Smooth muscle cell (in vitro differentiated cells): Measurements from ENCODE around the gene GABRG3. TPM values are rescaled to one million over a fixed set of nuclear protein-coding genes. Genes with fewer than 3 reads are reported as not detected.

Experiments
- DNase-seq: peaks from one replicate; lab custom pipeline; 2025; ENCODE audit not compliant: unreplicated experiment; lab: John Stamatoyannopoulos, UW
- H2AFZ ChIP-seq: fragments of 200-600 bp; sonication (generic); 2 replicates; pipeline ENCODE4 v1.6.0; 2016; ENCODE audit warnings: antibody characterized with exemption, low read depth, mild to moderate bottlenecking
- H3F3A ChIP-seq: fragments of 200-600 bp; sonication (generic); 2 replicates; pipeline ENCODE4 v1.6.0; 2017; ENCODE audit warnings: antibody characterized with exemption, low read depth
- H3K27ac ChIP-seq: fragments of 200-600 bp; sonication (generic); 2 replicates; pipeline ENCODE4 v1.5.1; 2016; ENCODE audit warnings: low read depth, mild to moderate bottlenecking
- H3K27me3 ChIP-seq: fragments of 200-600 bp; sonication (generic); 2 replicates; pipeline ENCODE4 v1.6.1; 2016; ENCODE audit warnings: low read depth, mild to moderate bottlenecking
- H3K36me3 ChIP-seq: fragments of 200-600 bp; sonication (generic); 2 replicates; pipeline ENCODE4 v1.5.1; 2016; ENCODE audit warnings: low read depth
- H3K4me1 ChIP-seq: fragments of 200-600 bp; sonication (generic); 2 replicates; pipeline ENCODE4 v1.5.1; 2016; ENCODE audit warnings: low read depth
- H3K4me2 ChIP-seq: fragments of 200-600 bp; sonication (generic); 2 replicates; pipeline ENCODE4 v1.6.0; 2016; ENCODE audit warnings: mild to moderate bottlenecking
- H3K4me3 ChIP-seq: fragments of 200-600 bp; sonication (generic); 2 replicates; pipeline ENCODE4 v1.5.1; 2016; ENCODE audit warnings: mild to moderate bottlenecking
- H3K79me2 ChIP-seq: fragments of 200-600 bp; sonication (generic); 2 replicates; pipeline ENCODE4 v1.6.0; 2016; ENCODE audit warnings: low read depth, mild to moderate bottlenecking
- H3K9ac ChIP-seq: fragments of 200-600 bp; sonication (generic); 2 replicates; pipeline ENCODE4 v1.6.0; 2016; ENCODE audit warnings: low read depth
- H3K9me3 ChIP-seq: fragments of 200-600 bp; sonication (generic); replicated peaks from 2 replicates; pipeline ENCODE4 v1.5.1; 2016; ENCODE audit warnings: low read depth
- H4K20me1 ChIP-seq: fragments of 200-600 bp; sonication (generic); 2 replicates; pipeline ENCODE4 v1.6.0; 2016; ENCODE audit warnings: low read depth
- CTCF ChIP-seq: fragments of 200-600 bp; sonication (generic); IDR thresholded peaks from 2 replicates; pipeline ENCODE4 v1.5.1; 2017; ENCODE audit warnings: borderline replicate concordance, mild to moderate bottlenecking, antibody characterized with exemption; ENCODE audit not compliant: insufficient read depth, poor library complexity, severe bottlenecking
- WGBS: methylation state at CpG from one replicate; pipeline ENCODE4 v1.1.7; 2016; ENCODE audit warnings: low lambda C conversion rate; 5-methylcytosine and 5-hydroxymethylcytosine counted together
- polyA plus RNA-seq: library from polyadenylated mRNA; unstranded; fragments of >200 nt; fragmentation: Nextera tagmentation; extraction: Ambion mirVana; gene quantifications from 2 replicates; pipeline ENCODE4 v1.2.1, GENCODE V29; 2016
- total RNA-seq: library from RNA; depleted of rRNA; stranded (reverse); fragments of >200 nt; gene quantifications from 2 replicates; pipeline ENCODE4 v1.2.3, GENCODE V29; 2014

Gene GABRG3
- total and polyA plus RNA-seq, 2 experiments from 2014 or later: under 0.01 TPM; not detected in 1

GRCh38 chr15:27258287-27258686, 287.3 kb downstream of the GABRG3 start:
- no peak overlapping the region for H2AFZ ChIP-seq
- H3K4me1 ChIP-seq: no peaks in the 10 kb centered on the region
- H3K4me2 ChIP-seq: no peak overlapping the region
- DNase-seq: no peak
- no peak overlapping the region for H3K4me3 ChIP-seq
- H3K9ac ChIP-seq: no peak overlapping the region
- no peak for TF ChIP-seq CTCF
- no peaks in the 10 kb centered on the region for H3K27me3 ChIP-seq
- no peaks in the 10 kb centered on the region for H3F3A ChIP-seq
- H3K36me3 ChIP-seq: no peaks in the 10 kb centered on the region
- H3K9me3 ChIP-seq: no peaks in the 10 kb centered on the region
- 59% methylated on average over 4 of the region's 4 CpGs for WGBS
- no peaks in the 10 kb centered on the region for H4K20me1 ChIP-seq
- H3K27ac ChIP-seq: no peak overlapping the region
- H3K79me2 ChIP-seq: no peaks in the 10 kb centered on the region

- no peak for TF ChIP-seq CTCF
- H3K9ac ChIP-seq: no peak overlapping the region
- 80% methylated on average over 4 of the region's 4 CpGs for WGBS
- H3K27me3 ChIP-seq: no peaks in the 10 kb centered on the region
- H3K9me3 ChIP-seq: no peaks in the 10 kb centered on the region
- H3K79me2 ChIP-seq: no peaks in the 10 kb centered on the region
- DNase-seq: no peak
- no peak overlapping the region for H2AFZ ChIP-seq
- no peak overlapping the region for H3K27ac ChIP-seq
- no peaks in the 10 kb centered on the region for H3F3A ChIP-seq
- no peak overlapping the region for H3K4me2 ChIP-seq
- H3K4me3 ChIP-seq: no peak overlapping the region
- H4K20me1 ChIP-seq: no peaks in the 10 kb centered on the region
- no peaks in the 10 kb centered on the region for H3K36me3 ChIP-seq
- no peaks in the 10 kb centered on the region for H3K4me1 ChIP-seq
Measured at GRCh38 chr15:27260523-27260922, 289.5 kb downstream of the GABRG3 start.

GRCh38 chr15:27268923-27269322, 297.9 kb downstream of the GABRG3 start:
- no peaks in the 10 kb centered on the region for H4K20me1 ChIP-seq
- TF ChIP-seq CTCF: no peak
- no peaks in the 10 kb centered on the region for H3F3A ChIP-seq
- H3K4me1 ChIP-seq: no peaks in the 10 kb centered on the region
- DNase-seq: no peak
- no peak overlapping the region for H3K4me3 ChIP-seq
- no peak overlapping the region for H3K9ac ChIP-seq
- H2AFZ ChIP-seq: no peak overlapping the region
- WGBS: 72% methylated on average over 3 of the region's 3 CpGs
- no peaks in the 10 kb centered on the region for H3K27me3 ChIP-seq
- H3K27ac ChIP-seq: no peak overlapping the region
- no peaks in the 10 kb centered on the region for H3K9me3 ChIP-seq
- H3K79me2 ChIP-seq: no peaks in the 10 kb centered on the region
- H3K36me3 ChIP-seq: no peaks in the 10 kb centered on the region
- no peak overlapping the region for H3K4me2 ChIP-seq

GRCh38 chr15:27271258-27271657, 300.3 kb downstream of the GABRG3 start:
- Histone ChIP-seq H3K4me2 (no peak overlapping the region), H2AFZ (no peak overlapping the region), H3K4me3 (no peak overlapping the region), H3K27ac (no peak overlapping the region), H3K36me3 (no peaks in the 10 kb centered on the region), H3K9me3 (no peaks in the 10 kb centered on the region), H3K27me3 (no peaks in the 10 kb centered on the region), H4K20me1 (no peaks in the 10 kb centered on the region), H3F3A (no peaks in the 10 kb centered on the region), H3K4me1 (no peaks in the 10 kb centered on the region), H3K9ac (no peak overlapping the region), H3K79me2 (no peaks in the 10 kb centered on the region)
- 89% methylated on average over 15 of the region's 15 CpGs for WGBS
- DNase-seq: no peak
- no peak for TF ChIP-seq CTCF
